Panc1 (cell line): ENCODE results near the gene MMP14. TPM values are rescaled to one million over a fixed set of nuclear protein-coding genes. Genes with fewer than 3 reads are reported as not detected.
A peak's percentile ranks its signal among the peaks of the same experiment; 100 is the strongest.

ENCODE experiments used
- ATAC-seq: fragments of 200-7000 bp; cut with Tn5 transposase; 2 replicates; pipeline ENCODE4 v1.9.1; 2020; ENCODE audit warnings: mild to moderate bottlenecking, moderate library complexity
- BruUV-seq: library from RNA; stranded (reverse); fragments of 400-500 nt; replicated peaks from 2 replicates; lab custom pipeline; 2021; lab: Mats Ljungman, UMichigan
- CTCF ChIA-PET: fragments of 300-600 bp; sonication (Branson Sonifier 250); formaldehyde crosslinking; loops from one replicate; lab custom pipeline; 2022; ENCODE audit warnings: antibody characterized with exemption; lab: Charles Lee
- POLR2A ChIA-PET: fragments of 300-600 bp; sonication (Branson Sonifier 250); formaldehyde crosslinking; loops from one replicate; lab custom pipeline; 2022; ENCODE audit warnings: antibody characterized with exemption; lab: Charles Lee
- DNase-seq: peaks from one replicate; pipeline ENCODE4 v3.0.0-alpha.2; 2010; ENCODE audit warnings: low read depth, low spot score
- H3K27ac ChIP-seq: 2 replicates; pipeline ENCODE4 v1.5.1; 2011; ENCODE audit warnings: mild to moderate bottlenecking, low read length, inconsistent platforms
- H3K27me3 ChIP-seq: fragments of 200-500 bp; sonication (Bioruptor generic); 2 replicates; pipeline ENCODE4 v1.6.0; 2014; ENCODE audit warnings: low read length, inconsistent platforms; ENCODE audit not compliant: control insufficient read depth, insufficient read depth
- H3K36me3 ChIP-seq: fragments of 200-500 bp; sonication (Bioruptor generic); 2 replicates; pipeline ENCODE4 v1.5.1; 2014; ENCODE audit warnings: inconsistent platforms, mild to moderate bottlenecking, low read length, moderate library complexity; ENCODE audit not compliant: control insufficient read depth, insufficient read depth
- H3K4me1 ChIP-seq: 2 replicates; pipeline ENCODE4 v1.5.1; 2011; ENCODE audit warnings: inconsistent platforms, mild to moderate bottlenecking, low read length, moderate library complexity; ENCODE audit not compliant: control insufficient read depth, insufficient read depth
- H3K4me3 ChIP-seq, 2 experiments: 2 replicates each; pipeline ENCODE4 v1.5.1; 2011 to 2012; ENCODE audit warnings: low read depth in 2 of 2, low read length in 2 of 2, mild to moderate bottlenecking in 2 of 2, inconsistent platforms in 1 of 2, moderate library complexity in 1 of 2
- H3K9me3 ChIP-seq: fragments of 200-500 bp; sonication (Bioruptor generic); 2 replicates; pipeline ENCODE4 v1.5.1; 2014; ENCODE audit warnings: low read depth, mild to moderate bottlenecking, inconsistent platforms, low read length, moderate library complexity; ENCODE audit not compliant: control insufficient read depth, insufficient read depth
- POLR2AphosphoS5 ChIP-seq: IDR thresholded peaks from 2 replicates; pipeline ENCODE4 v1.6.1; 2012; ENCODE audit warnings: mild to moderate bottlenecking, low read depth, low read length, moderate library complexity
- REST ChIP-seq, 2 experiments: IDR thresholded peaks; 2 replicates each; pipeline ENCODE4 v1.6.1; 2011 to 2012; ENCODE audit warnings: low read depth in 2 of 2, control low read depth in 1 of 2, low read length in 1 of 2, mild to moderate bottlenecking in 1 of 2, moderate library complexity in 1 of 2; ENCODE audit not compliant: insufficient read depth in 1 of 2
- SIN3A ChIP-seq: IDR thresholded peaks from 2 replicates; pipeline ENCODE4 v1.6.1; 2012; ENCODE audit warnings: low read depth, mild to moderate bottlenecking, low read length, moderate library complexity, borderline replicate concordance; ENCODE audit not compliant: insufficient read depth
- TCF7L2 ChIP-seq: IDR thresholded peaks from 2 replicates; pipeline ENCODE4 v1.6.1; 2011; ENCODE audit warnings: mild to moderate bottlenecking, low read depth, low read length, inconsistent platforms
- in situ Hi-C: cut with HindIII; loops from 2 replicates; pipeline ENCODE4 v1.10.0; 2016; ENCODE audit warnings: low sequenced_read_pairs, low pct_unique_long_range_greater_than_20kb
- intact Hi-C: fragments of 100-400 bp; cut with micrococcal nuclease; formaldehyde crosslinking; loops from one replicate; pipeline ENCODE4 v1.10.0; 2022; ENCODE audit not compliant: unreplicated experiment
- total RNA-seq: library from RNA; stranded (reverse); gene quantifications from one replicate; pipeline ENCODE4 v1.2.1, GENCODE V29; 2021; ENCODE audit not compliant: unreplicated experiment
- TF ChIP-seq, protein P1 (sequence below): fragments of 450-650 bp; IDR thresholded peaks from 2 replicates; pipeline ENCODE4 v1.5.1; 2017; ENCODE audit warnings: mild to moderate bottlenecking

MMP14 gene
- total RNA-seq, 1 experiment from 2014 or later: 32.9 TPM

- ChIA-PET CTCF (no interaction called here), POLR2A (no interaction called here)
- Histone ChIP-seq H3K4me3 (peak overlapping the region; percentile 53 to 78), H3K4me1 (peaks cover 5% of the 10 kb centered on the region; the same call in 1 of the 2 replicates), H3K27me3 (no peaks in the 10 kb centered on the region), H3K36me3 (no peaks in the 10 kb centered on the region), H3K9me3 (no peaks in the 10 kb centered on the region), H3K27ac (peak overlapping the region; percentile 75; the same call in 1 of the 2 replicates)
- BruUV-seq: no TSS peak
- TF ChIP-seq REST (IDR thresholded peaks at IDR 0.05; ENCODE audit: insufficient read depth in 1 of 2, low read depth in 2 of 2, low read length in 1 of 2) (no peak), SIN3A (no peak), TCF7L2 (no peak), POLR2AphosphoS5 (no peak)
- TF ChIP-seq, protein P1, sequence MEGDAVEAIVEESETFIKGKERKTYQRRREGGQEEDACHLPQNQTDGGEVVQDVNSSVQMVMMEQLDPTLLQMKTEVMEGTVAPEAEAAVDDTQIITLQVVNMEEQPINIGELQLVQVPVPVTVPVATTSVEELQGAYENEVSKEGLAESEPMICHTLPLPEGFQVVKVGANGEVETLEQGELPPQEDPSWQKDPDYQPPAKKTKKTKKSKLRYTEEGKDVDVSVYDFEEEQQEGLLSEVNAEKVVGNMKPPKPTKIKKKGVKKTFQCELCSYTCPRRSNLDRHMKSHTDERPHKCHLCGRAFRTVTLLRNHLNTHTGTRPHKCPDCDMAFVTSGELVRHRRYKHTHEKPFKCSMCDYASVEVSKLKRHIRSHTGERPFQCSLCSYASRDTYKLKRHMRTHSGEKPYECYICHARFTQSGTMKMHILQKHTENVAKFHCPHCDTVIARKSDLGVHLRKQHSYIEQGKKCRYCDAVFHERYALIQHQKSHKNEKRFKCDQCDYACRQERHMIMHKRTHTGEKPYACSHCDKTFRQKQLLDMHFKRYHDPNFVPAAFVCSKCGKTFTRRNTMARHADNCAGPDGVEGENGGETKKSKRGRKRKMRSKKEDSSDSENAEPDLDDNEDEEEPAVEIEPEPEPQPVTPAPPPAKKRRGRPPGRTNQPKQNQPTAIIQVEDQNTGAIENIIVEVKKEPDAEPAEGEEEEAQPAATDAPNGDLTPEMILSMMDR: no peak
- in situ Hi-C loops: no loop called here
- intact Hi-C loops: no loop called here
- DNase-seq (no peak), ATAC-seq (no peak)
These were observed 51.6 kb downstream of the MMP14 start for GRCh38 chr14:22887990-22888378.

- Histone ChIP-seq H3K27ac (no peak overlapping the region), H3K36me3 (no peaks in the 10 kb centered on the region), H3K4me3 (no peak overlapping the region), H3K27me3 (no peaks in the 10 kb centered on the region), H3K4me1 (peaks cover 5% of the 10 kb centered on the region; the same call in 1 of the 2 replicates), H3K9me3 (no peaks in the 10 kb centered on the region)
- intact Hi-C loops: no loop called here
- ATAC-seq: no peak
- in situ Hi-C loops: no loop called here
- no TSS peak for BruUV-seq
- no peak for TF ChIP-seq SIN3A
- DNase-seq: no peak
- ChIA-PET CTCF (no interaction called here), POLR2A (interaction anchor here (0.7 kb wide), 1 partner anchor 1021 kb away, joined by 14 read pairs; no protein-coding TSS in a partner anchor)
These were observed 52.3 kb downstream of the MMP14 start for GRCh38 chr14:22888662-22889061.

DNA sequence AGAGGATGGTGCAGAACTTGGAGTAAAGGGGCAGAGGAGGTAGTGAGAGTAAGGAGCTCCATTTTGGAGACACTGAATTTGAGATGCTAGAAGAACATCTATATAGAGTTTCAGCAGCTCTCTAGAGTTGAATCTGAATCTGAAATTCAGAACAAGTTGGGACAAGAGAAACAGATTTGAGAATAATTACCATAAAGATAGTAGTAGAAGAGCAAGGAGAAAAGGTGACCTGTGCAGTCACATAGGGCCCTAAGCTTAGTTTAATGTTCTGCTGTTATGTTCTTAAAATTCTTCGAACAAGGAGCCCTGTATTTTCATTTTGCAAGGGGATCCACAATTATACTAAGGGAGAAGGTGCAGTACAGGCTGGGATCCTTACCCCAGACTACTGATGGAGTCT lies 54.0 kb downstream of the MMP14 start:
- H3K4me3 ChIP-seq: no peak overlapping the region
- no peaks in the 10 kb centered on the region for H3K36me3 ChIP-seq
- DNase-seq (no peak), ATAC-seq (no peak)
- no TSS peak for BruUV-seq
- intact Hi-C loops: no loop called here
- POLR2A ChIA-PET: no interaction called here
- peaks cover 5% of the 10 kb centered on the region; the same call in 1 of the 2 replicates for H3K4me1 ChIP-seq
- no peak overlapping the region for H3K27ac ChIP-seq
- no peaks in the 10 kb centered on the region for H3K9me3 ChIP-seq
- in situ Hi-C loops: no loop called here
- TF ChIP-seq TCF7L2 (no peak), POLR2AphosphoS5 (no peak), REST (IDR thresholded peaks at IDR 0.05; ENCODE audit: insufficient read depth in 1 of 2, low read depth in 2 of 2, low read length in 1 of 2) (no peak), SIN3A (no peak)
- TF ChIP-seq, protein P1: no peak
- CTCF ChIA-PET: no interaction called here
- no peaks in the 10 kb centered on the region for H3K27me3 ChIP-seq
